ENCODE measurements around the gene DOCK6. TPM values are rescaled to one million over a fixed set of nuclear protein-coding genes. Genes with fewer than 3 reads are reported as not detected.
A peak's percentile ranks its signal among the peaks of the same experiment; 100 is the strongest.

DOCK6 gene, protein sequence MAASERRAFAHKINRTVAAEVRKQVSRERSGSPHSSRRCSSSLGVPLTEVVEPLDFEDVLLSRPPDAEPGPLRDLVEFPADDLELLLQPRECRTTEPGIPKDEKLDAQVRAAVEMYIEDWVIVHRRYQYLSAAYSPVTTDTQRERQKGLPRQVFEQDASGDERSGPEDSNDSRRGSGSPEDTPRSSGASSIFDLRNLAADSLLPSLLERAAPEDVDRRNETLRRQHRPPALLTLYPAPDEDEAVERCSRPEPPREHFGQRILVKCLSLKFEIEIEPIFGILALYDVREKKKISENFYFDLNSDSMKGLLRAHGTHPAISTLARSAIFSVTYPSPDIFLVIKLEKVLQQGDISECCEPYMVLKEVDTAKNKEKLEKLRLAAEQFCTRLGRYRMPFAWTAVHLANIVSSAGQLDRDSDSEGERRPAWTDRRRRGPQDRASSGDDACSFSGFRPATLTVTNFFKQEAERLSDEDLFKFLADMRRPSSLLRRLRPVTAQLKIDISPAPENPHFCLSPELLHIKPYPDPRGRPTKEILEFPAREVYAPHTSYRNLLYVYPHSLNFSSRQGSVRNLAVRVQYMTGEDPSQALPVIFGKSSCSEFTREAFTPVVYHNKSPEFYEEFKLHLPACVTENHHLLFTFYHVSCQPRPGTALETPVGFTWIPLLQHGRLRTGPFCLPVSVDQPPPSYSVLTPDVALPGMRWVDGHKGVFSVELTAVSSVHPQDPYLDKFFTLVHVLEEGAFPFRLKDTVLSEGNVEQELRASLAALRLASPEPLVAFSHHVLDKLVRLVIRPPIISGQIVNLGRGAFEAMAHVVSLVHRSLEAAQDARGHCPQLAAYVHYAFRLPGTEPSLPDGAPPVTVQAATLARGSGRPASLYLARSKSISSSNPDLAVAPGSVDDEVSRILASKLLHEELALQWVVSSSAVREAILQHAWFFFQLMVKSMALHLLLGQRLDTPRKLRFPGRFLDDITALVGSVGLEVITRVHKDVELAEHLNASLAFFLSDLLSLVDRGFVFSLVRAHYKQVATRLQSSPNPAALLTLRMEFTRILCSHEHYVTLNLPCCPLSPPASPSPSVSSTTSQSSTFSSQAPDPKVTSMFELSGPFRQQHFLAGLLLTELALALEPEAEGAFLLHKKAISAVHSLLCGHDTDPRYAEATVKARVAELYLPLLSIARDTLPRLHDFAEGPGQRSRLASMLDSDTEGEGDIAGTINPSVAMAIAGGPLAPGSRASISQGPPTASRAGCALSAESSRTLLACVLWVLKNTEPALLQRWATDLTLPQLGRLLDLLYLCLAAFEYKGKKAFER (N-terminal part only)
- total RNA-seq (2013; cell fraction: nucleolus; rRNA removed), result 83.2 and 86.5 TPM in 2 replicates
- 5.0 TPM in 2 replicates for total RNA-seq (2014; rRNA removed)
- total RNA-seq (2014; rRNA removed; fragmentation: Illumina TruSeq; extraction: Trizol), result 2.9 and 3.1 TPM in 2 replicates
- 23.2 and 24.8 TPM in 2 replicates for total RNA-seq (2021)
- polyA plus RNA-seq (2011; ENCODE audit: low read depth), result 13.6 TPM
- 3.0 and 5.8 TPM in 2 replicates for polyA plus RNA-seq (2011; rRNA removed)
- 7.0 and 7.5 TPM in 2 replicates for polyA plus RNA-seq (2011; cell fraction: cytosol; rRNA removed)
- polyA plus RNA-seq (2011; cell fraction: nucleus; rRNA removed), result 46.5 and 55.2 TPM in 2 replicates
- 14.6 and 17.2 TPM in 2 replicates for polyA plus RNA-seq (2012)
- polyA plus RNA-seq (2014; fragmentation: Illumina TruSeq; extraction: Trizol), result 0.84 and 2.8 TPM in 2 replicates
- 1 to 10 TPM in 1 of 2 experiments, under 1 TPM in 1; 0.76 to 1.8 TPM for polyA plus RNA-seq (2014; fragmentation: Nextera tagmentation; extraction: Ambion mirVana)
- 9.4 and 10.4 TPM in 2 replicates for polyA plus RNA-seq (2014; rRNA removed)
- polyA plus RNA-seq (2016; fragmentation: Nextera tagmentation; extraction: Ambion mirVana), result 1 to 10 TPM; 4.5 to 5.4 TPM
- polyA minus RNA-seq (2011; rRNA and poly(A)+ RNA removed), result 6.1 and 11.0 TPM in 2 replicates
- 6.9 and 9.2 TPM in 2 replicates for polyA minus RNA-seq (2011; cell fraction: cytosol; rRNA and poly(A)+ RNA removed)
- 9.7 and 12.2 TPM in 2 replicates for polyA minus RNA-seq (2011; cell fraction: nucleus; rRNA and poly(A)+ RNA removed)
- Bru-seq, nascent RNA, result percentile 57 among the genes with signal in this experiment
- BruChase-seq, experiment 1, labeled RNA remaining after a 6-hour chase, result percentile 69 among the genes with signal in this experiment
- BruChase-seq, experiment 2, labeled RNA remaining after a 2-hour chase, result percentile 60 among the genes with signal in this experiment
- long read RNA-seq, experiment 1, partial matches to known transcripts, result 0 of 2 reads
- long read RNA-seq, experiment 1, other reads (novel, unspliced or antisense), result 2 of 2 reads
- long read RNA-seq, experiment 2, result 0 reads

DNA sequence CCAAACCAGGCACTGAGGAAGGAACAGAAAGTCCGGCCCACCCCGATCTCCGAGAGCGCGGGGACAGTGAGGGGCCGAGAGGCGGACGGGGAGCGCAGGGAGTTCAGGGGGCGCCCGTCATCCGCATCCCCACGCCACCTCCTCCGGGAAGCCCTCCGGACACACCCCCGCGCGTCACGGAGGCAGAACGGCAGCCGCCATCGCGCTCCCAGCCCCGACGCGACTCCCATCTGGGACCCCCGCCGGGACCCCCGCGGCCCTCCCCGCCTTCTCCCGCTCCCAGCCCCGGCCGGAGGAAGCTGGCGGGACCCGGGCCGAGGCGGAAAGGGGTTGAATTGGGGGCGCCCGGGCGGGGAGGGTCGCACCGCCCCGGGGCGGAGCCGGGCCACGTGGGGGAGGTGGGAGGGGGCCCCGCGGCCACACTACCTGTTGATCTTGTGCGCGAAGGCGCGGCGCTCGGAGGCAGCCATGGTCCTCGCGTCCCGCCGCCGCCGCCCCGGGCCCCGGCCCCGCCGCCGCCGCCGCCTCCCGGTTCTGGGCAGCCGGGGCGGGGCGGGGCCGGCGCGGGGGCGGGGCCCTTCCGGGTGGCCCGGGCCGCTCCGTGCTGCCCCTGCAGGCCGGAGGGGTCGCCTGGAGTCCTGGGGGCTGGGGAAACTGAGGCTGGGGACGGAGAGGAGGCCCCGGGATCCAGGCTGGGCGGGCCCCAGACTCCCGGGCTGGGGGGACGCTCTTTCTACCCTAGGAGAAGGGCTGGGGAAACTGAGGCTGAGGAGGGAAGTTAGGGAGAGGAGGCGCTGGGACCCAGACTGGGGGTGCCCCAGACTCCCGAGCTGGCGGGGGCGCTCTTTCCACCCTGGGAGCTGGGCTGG lies at the start of gene DOCK6:
TSS of gene DOCK6 (minus strand) at position 554 of the 869 bp plus-strand sequence. CDS start at position 470, 84 bp downstream.
- peak within 1 kb of the TSS; percentile 80 for H2AFZ ChIP-seq (ENCODE audit: control insufficient read depth, low read depth, low read length)
- H3K27ac ChIP-seq (ENCODE audit: control insufficient read depth, insufficient read depth), result no peak within 1 kb of the TSS
- H3K9ac ChIP-seq (ENCODE audit: control insufficient read depth, insufficient read depth, low read length), result peak within 1 kb of the TSS; percentile 58; the same call in 1 of the 2 replicates
- in situ Hi-C loops (cut with MboI), result no loop called here
- POLR2A ChIA-PET, result interaction anchor here (0.6 kb wide), 1 partner anchor 22 kb away, joined by 3 read pairs; no protein-coding TSS in a partner anchor
- ATAC-seq (peak; percentile 78), FAIRE-seq (no peak), DNase-seq (ENCODE audit: low read depth, low spot score) (no peak)
- peaks cover 5% of the 10 kb centered on the region; the same call in 1 of the 2 replicates for H3K4me1 ChIP-seq (ENCODE audit: control insufficient read depth, insufficient read depth, low read length)
- H3K9me3 ChIP-seq (replicated peaks; ENCODE audit: control insufficient read depth, insufficient read depth, low read length), result no peaks in the 10 kb centered on the region
- SMC1A ChIA-PET (ENCODE audit: uncharacterized antibody, unreplicated experiment), result no interaction called here
- CTCF ChIA-PET, result interaction anchor here (0.8 to 1.2 kb wide), 5 partner anchors 17 to 115 kb away, joined by 3 to 5 read pairs (median 3); no protein-coding TSS in a partner anchor
- BruUV-seq (replicated peaks), result no TSS peak
- H3K36me3 ChIP-seq (ENCODE audit: control insufficient read depth in 2 of 2, insufficient read depth in 2 of 2, low read length in 1 of 2), result no peaks in the 10 kb centered on the region
- no peaks in the 10 kb centered on the region for H4K20me1 ChIP-seq (ENCODE audit: control insufficient read depth, insufficient read depth)
- RAD21 ChIA-PET (ENCODE audit: unreplicated experiment), result interaction anchor here (0.6 to 1.0 kb wide), 3 partner anchors 18 to 893 kb away, joined by 3 to 5 read pairs (median 3); no protein-coding TSS in a partner anchor
- H3K79me2 ChIP-seq (ENCODE audit: control insufficient read depth, insufficient read depth, low read length), result no peaks in the 10 kb centered on the region
- H3K4me2 ChIP-seq (ENCODE audit: control insufficient read depth, insufficient read depth), result peak within 1 kb of the TSS; percentile 95
- intact Hi-C loops (cut with micrococcal nuclease; ENCODE audit: unreplicated experiment), result no loop called here
- peak within 1 kb of the TSS; percentile 86 for H3K4me3 ChIP-seq
- 2% methylated on average over 18 of the region's 91 CpGs for WGBS (ENCODE audit: insufficient coverage, insufficient replicate concordance, low lambda C conversion rate, missing lambda C conversion rate)
- H3K27me3 ChIP-seq (replicated peaks in 1 of 2; ENCODE audit: control insufficient read depth in 2 of 2, insufficient read depth in 2 of 2, low read length in 1 of 2), result no peaks in the 10 kb centered on the region
- TF ChIP-seq SMAD1 (IDR thresholded peaks at IDR 0.05; ENCODE audit: low read depth, partially characterized antibody), result no peak
- 0 out of 2 replicates have a peak, but pooled peaks have one; percentile 25 for TF ChIP-seq DPF2 (IDR thresholded peaks at IDR 0.05)
- TF ChIP-seq ZNF217 (IDR thresholded peaks at IDR 0.05), result peak; percentile 71
- TF ChIP-seq MEF2B (IDR thresholded peaks at IDR 0.05; ENCODE audit: partially characterized antibody, poor library complexity, severe bottlenecking), result peak; percentile 40
- peak; percentile 58; the same call in 1 of the 2 replicates for TF ChIP-seq LARP7 (IDR thresholded peaks at IDR 0.05)
- peak; percentile 50; the same call in 1 of the 2 replicates for TF ChIP-seq GATAD2B (conservative IDR thresholded peaks at IDR 0.05; ENCODE audit: low read depth)
- no peak for TF ChIP-seq RFX5 (IDR thresholded peaks at IDR 0.05; ENCODE audit: low read depth, low read length)
- peak in 1 of 2 experiments; percentile 43; a peak in 1 of 3 replicates for TF ChIP-seq EGR1 (IDR thresholded peaks at IDR 0.05; ENCODE audit: borderline replicate concordance in 1 of 2, low read depth in 2 of 2, low read length in 2 of 2)
- TF ChIP-seq RB1 (IDR thresholded peaks at IDR 0.05; ENCODE audit: borderline replicate concordance), result peak; percentile 20; the same call in 1 of the 2 replicates
- peak; percentile 15 for TF ChIP-seq USF2 (IDR thresholded peaks at IDR 0.05; ENCODE audit: borderline replicate concordance, low read depth, low read length)
